Activated naive CD4-positive, alpha-beta T cell treated with Interleukin-2 at 50 U/mL for 16 hours (primary cell): ENCODE measurements around the gene PPIF.

Experiments
- DNase-seq: peaks from one replicate; pipeline ENCODE4 v3.0.0-alpha.2; 2020

PPIF gene

GRCh38 chr10:79376078-79376628 is 28.9 kb downstream of the PPIF start:
- DNase-seq, result no peak

- no peak for DNase-seq
Measured at GRCh38 chr10:79376751-79377556, 29.7 kb downstream of the PPIF start.

- no peak for DNase-seq
Measured at GRCh38 chr10:79377557-79378382, 30.5 kb downstream of the PPIF start.

GRCh38 chr10:79378383-79378646 is 31.0 kb downstream of the PPIF start:
- no peak for DNase-seq

GRCh38 chr10:79378647-79379511 is 31.6 kb downstream of the PPIF start:
- no peak for DNase-seq

GRCh38 chr10:79379512-79380124 is 32.3 kb downstream of the PPIF start:
- no peak for DNase-seq

GRCh38 chr10:79380125-79380945 is 33.1 kb downstream of the PPIF start:
- no peak for DNase-seq

GRCh38 chr10:79380946-79381721 is 33.9 kb downstream of the PPIF start:
- DNase-seq, result no peak

GRCh38 chr10:79381804-79382221 is 34.5 kb downstream of the PPIF start:
- no peak for DNase-seq

- DNase-seq, result no peak
Measured at GRCh38 chr10:79382491-79382941, 35.2 kb downstream of the PPIF start.

GRCh38 chr10:79383974-79384606 is 36.8 kb downstream of the PPIF start:
- DNase-seq, result peak; percentile 1

GRCh38 chr10:79384773-79385391 is 37.6 kb downstream of the PPIF start:
- peak; percentile 0 for DNase-seq

- peak; percentile 0 for DNase-seq
Measured at GRCh38 chr10:79385392-79385795, 38.1 kb downstream of the PPIF start.

- peak; percentile 1 for DNase-seq
Measured at GRCh38 chr10:79385804-79386531, 38.7 kb downstream of the PPIF start.

GRCh38 chr10:79386637-79387465 is 39.6 kb downstream of the PPIF start:
- DNase-seq, result peak; percentile 0

- peak; percentile 1 for DNase-seq
Measured at GRCh38 chr10:79387466-79387973, 40.3 kb downstream of the PPIF start.

GRCh38 chr10:79387974-79388850 is 40.9 kb downstream of the PPIF start:
- no peak for DNase-seq
